ENCODE results near the gene LOXL3.

DNA sequence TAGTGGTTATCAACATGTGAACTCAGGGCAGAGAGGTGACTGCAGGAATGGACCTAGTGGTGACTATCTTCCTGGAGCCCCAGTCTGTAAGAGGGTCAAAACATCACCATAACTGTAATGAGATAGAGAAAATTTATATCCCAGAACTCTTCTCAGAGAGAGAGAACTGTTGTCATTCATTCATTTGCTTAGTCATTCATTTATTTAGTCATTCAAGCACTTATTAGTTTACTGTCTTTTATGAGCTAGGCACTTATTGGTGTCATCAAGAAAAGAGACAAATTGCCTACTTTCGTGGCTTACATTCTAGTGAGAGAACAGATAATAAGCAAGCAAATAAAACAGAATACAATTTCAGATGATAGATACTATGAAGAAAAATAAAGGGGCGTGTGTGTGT lies 34.9 kb upstream of the LOXL3 start:
- TF ChIP-seq, protein P1, sequence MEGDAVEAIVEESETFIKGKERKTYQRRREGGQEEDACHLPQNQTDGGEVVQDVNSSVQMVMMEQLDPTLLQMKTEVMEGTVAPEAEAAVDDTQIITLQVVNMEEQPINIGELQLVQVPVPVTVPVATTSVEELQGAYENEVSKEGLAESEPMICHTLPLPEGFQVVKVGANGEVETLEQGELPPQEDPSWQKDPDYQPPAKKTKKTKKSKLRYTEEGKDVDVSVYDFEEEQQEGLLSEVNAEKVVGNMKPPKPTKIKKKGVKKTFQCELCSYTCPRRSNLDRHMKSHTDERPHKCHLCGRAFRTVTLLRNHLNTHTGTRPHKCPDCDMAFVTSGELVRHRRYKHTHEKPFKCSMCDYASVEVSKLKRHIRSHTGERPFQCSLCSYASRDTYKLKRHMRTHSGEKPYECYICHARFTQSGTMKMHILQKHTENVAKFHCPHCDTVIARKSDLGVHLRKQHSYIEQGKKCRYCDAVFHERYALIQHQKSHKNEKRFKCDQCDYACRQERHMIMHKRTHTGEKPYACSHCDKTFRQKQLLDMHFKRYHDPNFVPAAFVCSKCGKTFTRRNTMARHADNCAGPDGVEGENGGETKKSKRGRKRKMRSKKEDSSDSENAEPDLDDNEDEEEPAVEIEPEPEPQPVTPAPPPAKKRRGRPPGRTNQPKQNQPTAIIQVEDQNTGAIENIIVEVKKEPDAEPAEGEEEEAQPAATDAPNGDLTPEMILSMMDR (IDR thresholded peaks at IDR 0.05) = no peak
- TF ChIP-seq EP300 (IDR thresholded peaks at IDR 0.05; ENCODE audit: low read depth) (no peak), POLR2A (IDR thresholded peaks at IDR 0.05) (no peak)
